Cardiac muscle cell (in vitro differentiated cells and primary cell): ENCODE data around the gene PCDHGB1. TPM values are rescaled to one million over a fixed set of nuclear protein-coding genes. Genes with fewer than 3 reads are reported as not detected.
"Not testable (repeated sequence)": the region's sequence is repeated elsewhere in the genome, so short reads cannot be mapped to it uniquely, and the experiment has no call there.

Source experiments
- DNase-seq, 2 donors: peaks; one replicate each; pipeline versions ENCODE4 v3.0.0 to v3.0.0-alpha.2; 2010 to 2017; ENCODE audit warnings: low read depth in 1 of 2, low spot score in 1 of 2
- H3K27ac ChIP-seq: fragments of 200-600 bp; sonication (generic); 2 replicates; pipeline ENCODE4 v1.5.1; 2016
- H3K27me3 ChIP-seq: fragments of 200-600 bp; sonication (generic); 2 replicates; pipeline ENCODE4 v1.6.0; 2016; ENCODE audit warnings: control low read depth
- H3K36me3 ChIP-seq: fragments of 200-600 bp; sonication (generic); 2 replicates; pipeline ENCODE4 v1.5.1; 2016; ENCODE audit warnings: control low read depth
- H3K4me1 ChIP-seq: fragments of 200-600 bp; sonication (generic); 2 replicates; pipeline ENCODE4 v1.8.1; 2017; ENCODE audit warnings: low read depth, mild to moderate bottlenecking, mixed run types
- H3K4me3 ChIP-seq: fragments of 200-600 bp; sonication (generic); 2 replicates; pipeline ENCODE4 v1.5.1; 2016; ENCODE audit warnings: mild to moderate bottlenecking
- H3K9me3 ChIP-seq: fragments of 200-600 bp; sonication (generic); 2 replicates; pipeline ENCODE4 v1.5.1; 2017; ENCODE audit warnings: low read depth, mild to moderate bottlenecking, control low read depth
- CTCF ChIP-seq: IDR thresholded peaks from 2 replicates; pipeline ENCODE4 v1.5.1; 2012; ENCODE audit warnings: low read depth, mild to moderate bottlenecking, low read length
- polyA plus RNA-seq: library from polyadenylated mRNA; unstranded; fragments of >200 nt; fragmentation: Nextera tagmentation; extraction: Ambion mirVana; gene quantifications from 2 replicates; pipeline ENCODE4 v1.2.1, GENCODE V29; 2016
- total RNA-seq: library from RNA; depleted of rRNA; stranded (reverse); fragments of >200 nt; gene quantifications from 2 replicates; pipeline ENCODE4 v1.2.3, GENCODE V29; 2016

The PCDHGB1 gene
- total and polyA plus RNA-seq, 2 experiments from 2014 or later, result 0.32 to 3.7 TPM

- H3K27ac ChIP-seq, result no peak overlapping the region
- no peak for DNase-seq
- no peaks in the 10 kb centered on the region for H3K9me3 ChIP-seq
- H3K27me3 ChIP-seq, result no peaks in the 10 kb centered on the region
- no peak overlapping the region for H3K4me3 ChIP-seq
- TF ChIP-seq CTCF, result no peak
- no peaks in the 10 kb centered on the region for H3K36me3 ChIP-seq
- H3K4me1 ChIP-seq, result no peaks in the 10 kb centered on the region
These were observed 34.8 kb downstream of the PCDHGB1 start for GRCh38 chr5:141384471-141385267.

- H3K4me3 ChIP-seq, result peak within 1 kb of the TSS; percentile 33
- H3K4me1 ChIP-seq, H3K36me3 ChIP-seq, H3K9me3 ChIP-seq, H3K27me3 ChIP-seq, H3K27ac ChIP-seq: not testable (repeated sequence)
- peak; percentile 44 to 50 for DNase-seq
- peak; percentile 50 for TF ChIP-seq CTCF
These were observed 37.8 kb downstream of the PCDHGB1 start, which contains the start of gene PCDHGB4 for GRCh38 chr5:141387557-141388311. Gene PCDHGB4, plus strand, starts transcription at chr5:141387698. Its CDS starts 187 bp downstream, at chr5:141387885.

- no peak overlapping the region for H3K27ac ChIP-seq
- no peaks in the 10 kb centered on the region for H3K36me3 ChIP-seq
- no peak for DNase-seq
- no peak overlapping the region for H3K4me3 ChIP-seq
- TF ChIP-seq CTCF, result no peak
- H3K27me3 ChIP-seq, result no peaks in the 10 kb centered on the region
- H3K4me1 ChIP-seq, result no peaks in the 10 kb centered on the region
- peaks cover 7% of the 10 kb centered on the region for H3K9me3 ChIP-seq
These were observed 38.8 kb downstream of the PCDHGB1 start for GRCh38 chr5:141388661-141389060.

- no peak overlapping the region for H3K4me3 ChIP-seq
- no peaks in the 10 kb centered on the region for H3K4me1 ChIP-seq
- H3K36me3 ChIP-seq, result no peaks in the 10 kb centered on the region
- TF ChIP-seq CTCF, result no peak
- H3K27me3 ChIP-seq, result no peaks in the 10 kb centered on the region
- no peak overlapping the region for H3K27ac ChIP-seq
- no peak for DNase-seq
- H3K9me3 ChIP-seq, result peaks cover 7% of the 10 kb centered on the region
These were observed 39.5 kb downstream of the PCDHGB1 start for GRCh38 chr5:141389153-141390042.

DNA sequence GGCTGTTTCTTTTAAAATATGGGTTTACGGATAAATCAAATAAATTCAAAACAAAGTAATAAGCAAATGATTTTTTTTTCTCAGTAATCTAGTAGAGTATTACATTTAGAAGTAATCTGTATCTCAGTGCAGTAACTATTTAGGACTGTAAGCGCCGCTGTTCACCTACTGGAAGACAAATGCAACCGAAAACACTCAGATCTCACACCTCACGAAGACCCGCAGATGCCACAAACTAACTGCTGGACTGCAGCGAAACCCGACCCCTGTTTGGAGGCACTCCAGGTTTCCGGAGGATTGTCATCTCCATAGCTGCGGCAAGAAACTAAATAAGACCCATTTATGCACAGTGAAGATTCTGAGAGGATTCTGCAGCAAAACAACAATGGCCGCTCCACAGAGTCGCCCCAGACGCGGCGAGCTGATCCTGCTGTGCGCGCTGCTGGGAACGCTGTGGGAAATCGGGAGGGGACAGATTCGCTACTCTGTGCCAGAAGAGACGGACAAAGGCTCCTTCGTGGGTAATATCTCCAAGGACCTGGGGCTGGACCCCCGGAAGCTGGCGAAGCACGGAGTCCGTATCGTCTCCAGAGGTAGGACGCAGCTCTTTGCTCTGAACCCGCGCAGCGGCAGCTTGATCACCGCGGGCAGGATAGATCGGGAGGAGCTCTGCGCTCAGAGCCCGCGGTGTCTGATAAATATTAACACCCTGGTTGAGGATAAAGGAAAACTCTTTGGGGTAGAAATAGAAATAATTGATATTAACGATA is 42.7 kb downstream of the PCDHGB1 start, which contains the start of gene PCDHGA8:
Gene PCDHGA8 (plus strand): TSS at position 205 of the 770 bp plus-strand sequence. CDS start 181 bp downstream, at position 386.
- no peak within 1 kb of the TSS for H3K27ac ChIP-seq
- no peak for TF ChIP-seq CTCF
- no peaks in the 10 kb centered on the region for H3K27me3 ChIP-seq
- DNase-seq, result no peak
- no peaks in the 10 kb centered on the region for H3K36me3 ChIP-seq
- peaks cover 7% of the 10 kb centered on the region for H3K9me3 ChIP-seq
- H3K4me3 ChIP-seq, result no peak within 1 kb of the TSS
- no peaks in the 10 kb centered on the region for H3K4me1 ChIP-seq
